NCI-H2029 treated with DMSO at 0.1 percent for 48 hours (cell line): ENCODE data around the gene OCEL1.
"Not testable (repeated sequence)": the region's sequence is repeated elsewhere in the genome, so short reads cannot be mapped to it uniquely, and the experiment has no call there.

Source experiments
- DNase-seq: peaks from one replicate; lab custom pipeline; 2025; lab: John Stamatoyannopoulos, UW

The OCEL1 gene, protein sequence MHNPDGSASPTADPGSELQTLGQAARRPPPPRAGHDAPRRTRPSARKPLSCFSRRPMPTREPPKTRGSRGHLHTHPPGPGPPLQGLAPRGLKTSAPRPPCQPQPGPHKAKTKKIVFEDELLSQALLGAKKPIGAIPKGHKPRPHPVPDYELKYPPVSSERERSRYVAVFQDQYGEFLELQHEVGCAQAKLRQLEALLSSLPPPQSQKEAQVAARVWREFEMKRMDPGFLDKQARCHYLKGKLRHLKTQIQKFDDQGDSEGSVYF

DNA sequence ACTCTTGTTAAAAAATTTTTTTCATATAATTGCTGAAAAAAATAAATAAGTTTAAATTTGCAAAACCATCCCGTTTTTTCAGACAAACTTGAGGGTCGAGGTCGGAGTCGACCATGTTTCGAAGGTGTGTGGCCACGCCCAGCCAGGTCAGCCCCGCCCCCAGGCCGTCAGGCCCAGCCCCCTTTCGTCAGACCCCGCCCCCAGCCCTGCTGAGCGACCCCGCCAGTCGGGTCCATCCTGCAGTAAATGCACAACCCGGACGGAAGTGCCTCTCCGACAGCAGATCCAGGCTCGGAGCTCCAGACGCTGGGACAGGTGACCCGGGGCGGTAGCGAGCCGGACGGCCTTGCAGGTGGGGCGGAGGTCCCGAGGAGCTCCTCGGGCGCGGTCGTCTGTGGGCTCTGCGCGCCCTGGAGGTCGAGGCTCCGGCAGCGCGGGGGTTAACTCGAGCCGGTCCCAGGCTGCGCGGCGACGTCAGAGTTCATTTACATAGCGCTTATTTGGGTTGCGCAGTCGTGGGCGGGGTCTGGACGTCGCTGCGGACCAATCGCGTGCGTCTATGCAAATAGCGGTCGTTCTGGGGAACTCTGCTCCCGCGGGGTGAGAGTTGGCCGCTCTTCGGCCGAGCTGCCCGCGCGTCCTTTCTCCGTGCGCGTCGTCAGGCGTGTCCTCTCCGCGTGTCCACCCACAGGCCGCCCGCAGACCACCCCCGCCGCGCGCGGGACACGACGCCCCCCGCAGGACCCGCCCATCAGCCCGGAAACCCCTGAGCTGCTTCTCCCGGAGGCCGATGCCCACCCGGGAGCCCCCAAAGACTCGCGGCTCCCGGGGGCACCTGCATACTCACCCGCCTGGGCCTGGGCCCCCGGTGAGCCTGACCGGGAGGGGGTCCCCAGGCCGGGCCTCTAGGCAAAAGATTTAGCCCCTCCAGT, at the start of gene OCEL1:
Gene OCEL1 (plus strand): TSS at position 225 of the 932 bp plus-strand sequence. CDS start 22 bp downstream, at position 247.
- peak; percentile 88 for DNase-seq

DNA sequence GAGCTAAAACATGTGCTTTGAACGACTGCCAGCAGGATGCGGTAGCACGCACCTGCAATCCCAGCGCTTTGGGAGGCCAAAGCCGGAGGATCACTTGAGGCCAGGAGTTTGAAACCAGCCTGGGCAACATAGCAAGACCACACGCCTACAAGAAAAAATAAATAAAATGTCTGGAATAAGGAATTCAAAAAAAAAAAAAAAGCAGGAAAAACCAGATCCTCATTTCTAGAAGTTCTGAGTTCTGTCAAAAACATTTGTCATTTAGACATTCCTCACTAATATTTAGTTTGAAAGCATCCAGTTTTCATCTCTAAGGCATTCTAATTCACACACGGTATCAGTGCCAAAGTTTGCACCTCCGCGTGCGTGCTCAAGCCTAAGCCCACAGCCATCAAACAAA, 47.7 kb upstream of the OCEL1 start:
- DNase-seq: no peak

- no peak for DNase-seq
Measured at GRCh38 chr19:17180997-17181702, 44.9 kb upstream of the OCEL1 start.

GRCh38 chr19:17183271-17183761, 42.7 kb upstream of the OCEL1 start:
- no peak for DNase-seq

DNA sequence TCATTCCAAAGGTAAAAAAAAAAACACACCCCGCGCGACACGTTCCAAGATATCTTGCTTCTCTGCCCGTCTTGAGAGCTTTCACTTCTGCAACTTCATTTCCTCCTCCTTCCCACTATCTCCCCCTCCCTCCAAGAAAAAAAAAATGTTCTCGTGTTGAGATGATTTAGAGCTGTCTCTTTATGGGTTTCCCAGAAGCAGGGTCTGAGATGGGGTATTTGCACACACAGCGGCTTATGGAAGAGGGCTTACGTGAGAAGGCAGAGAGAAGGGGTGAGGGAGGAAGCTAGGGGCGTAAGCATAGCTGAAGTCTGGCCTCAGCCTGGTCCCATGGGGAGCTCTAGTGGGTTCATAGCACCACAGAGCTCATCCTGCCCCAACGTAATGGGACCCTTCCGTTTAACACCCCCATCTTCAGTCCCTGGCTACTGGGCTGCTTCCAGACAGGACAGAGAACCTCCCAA, 42.1 kb upstream of the OCEL1 start:
- no peak for DNase-seq

DNA sequence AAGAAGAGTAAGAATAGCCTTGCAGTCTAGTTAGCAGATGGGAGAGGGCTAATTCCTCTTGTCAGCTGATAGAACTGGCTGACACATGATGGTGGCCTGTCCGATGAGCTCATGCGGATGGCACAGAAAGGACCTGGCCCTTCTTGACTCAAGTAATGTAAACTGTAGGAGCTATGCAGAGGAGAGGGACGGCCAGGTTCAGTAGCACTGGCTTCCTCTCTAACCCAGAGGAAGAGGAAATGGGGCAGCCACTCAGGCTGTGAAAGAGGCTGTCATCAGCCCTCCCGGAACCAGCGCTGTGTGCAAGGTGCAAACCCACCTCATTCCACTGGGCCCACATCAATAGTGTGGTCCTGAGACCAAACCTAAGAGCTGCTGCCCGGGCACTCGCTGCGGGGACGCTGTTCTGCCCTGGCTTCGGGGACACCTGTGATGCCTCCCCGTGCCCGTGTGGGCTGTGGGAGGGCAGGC, 41.6 kb upstream of the OCEL1 start:
- no peak for DNase-seq

GRCh38 chr19:17185590-17185989, 40.4 kb upstream of the OCEL1 start:
- DNase-seq: no peak

- DNase-seq: not testable (repeated sequence)
Measured at GRCh38 chr19:17191736-17192135, 34.3 kb upstream of the OCEL1 start.

- no peak for DNase-seq
Measured at GRCh38 chr19:17192751-17193150, 33.3 kb upstream of the OCEL1 start.

DNA sequence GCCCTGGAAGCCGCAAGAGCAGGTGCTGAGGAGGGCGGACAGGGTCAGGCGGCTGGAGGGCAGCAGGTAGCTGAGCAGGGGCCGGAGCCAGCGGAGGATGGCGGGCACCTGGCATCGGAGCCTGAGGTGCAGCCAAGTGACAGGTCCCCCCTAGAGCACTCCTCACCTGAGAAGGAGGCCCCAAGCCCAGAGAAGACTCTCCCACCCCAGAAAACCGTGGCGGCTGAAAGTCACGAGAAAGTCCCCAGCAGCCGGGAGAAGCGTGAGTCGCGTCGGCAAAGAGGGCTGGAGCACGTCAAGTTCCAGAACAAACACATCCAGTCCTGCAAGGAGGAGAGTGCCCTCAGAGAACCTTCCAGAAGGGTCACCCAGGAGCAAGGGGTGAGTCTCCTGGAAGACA, 31.4 kb upstream of the OCEL1 start:
- DNase-seq: no peak

GRCh38 chr19:17195106-17195505, 30.9 kb upstream of the OCEL1 start:
- DNase-seq: no peak

DNA sequence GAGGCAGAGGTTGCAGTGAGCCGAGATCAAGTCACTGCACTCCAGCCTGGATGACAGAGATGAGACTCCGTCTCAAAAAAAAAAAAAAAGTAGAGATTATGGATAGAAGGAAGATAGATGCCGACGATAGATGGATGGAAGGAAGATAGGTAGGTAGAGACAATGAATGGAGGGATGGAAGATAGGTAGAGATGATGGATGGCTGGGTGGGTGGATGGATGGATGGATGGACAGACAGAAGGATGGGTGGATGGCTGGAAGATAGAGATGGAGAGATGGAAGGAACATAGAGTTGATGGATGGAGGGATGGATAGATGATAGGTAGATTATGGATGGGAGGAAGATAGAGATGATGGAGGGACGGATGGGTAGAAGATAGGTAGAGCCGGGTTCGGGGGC, 29.4 kb upstream of the OCEL1 start:
- no peak for DNase-seq

- DNase-seq: no peak
Measured at GRCh38 chr19:17197666-17198065, 28.4 kb upstream of the OCEL1 start.

- DNase-seq: no peak
Measured at GRCh38 chr19:17200408-17201079, 25.5 kb upstream of the OCEL1 start.

GRCh38 chr19:17202249-17202648, 23.8 kb upstream of the OCEL1 start:
- no peak for DNase-seq

- DNase-seq: no peak
Measured at GRCh38 chr19:17202713-17203112, 23.3 kb upstream of the OCEL1 start.

- peak; percentile 9 for DNase-seq
Measured at GRCh38 chr19:17205237-17206140, 20.5 kb upstream of the OCEL1 start.

GRCh38 chr19:17206736-17207581, 19.1 kb upstream of the OCEL1 start:
- DNase-seq: no peak
